Astrocyte of the spinal cord (primary cell): ENCODE results near the gene ARHGEF11.
A peak's percentile ranks its signal among the peaks of the same experiment; 100 is the strongest.

ENCODE experiments used
- DNase-seq: peaks from one replicate; pipeline ENCODE4 v3.0.0; 2011; ENCODE audit warnings: low read depth, low spot score
- H3K4me3 ChIP-seq: 2 replicates; pipeline ENCODE4 v1.5.1; 2011; ENCODE audit warnings: low read depth, mild to moderate bottlenecking, low read length, moderate library complexity
- CTCF ChIP-seq: IDR thresholded peaks from 2 replicates; pipeline ENCODE4 v1.5.1; 2012; ENCODE audit warnings: low read depth, mild to moderate bottlenecking, low read length, inconsistent platforms
- in situ Hi-C: cut with HindIII; loops from 2 replicates; pipeline ENCODE4 v1.10.0; 2017; ENCODE audit warnings: low sequenced_read_pairs

ARHGEF11 gene

GRCh38 chr1:156959925-156960324, 85.6 kb downstream of the ARHGEF11 start:
- in situ Hi-C loops, result no loop called here
- no peak for TF ChIP-seq CTCF
- no peak for DNase-seq
- no peak overlapping the region for H3K4me3 ChIP-seq

- TF ChIP-seq CTCF, result no peak
- in situ Hi-C loops, result no loop called here
- no peak overlapping the region for H3K4me3 ChIP-seq
- DNase-seq, result peak; percentile 20
Observed at GRCh38 chr1:156959414-156959813, 86.1 kb downstream of the ARHGEF11 start.

- in situ Hi-C loops, result no loop called here
- TF ChIP-seq CTCF, result no peak
- H3K4me3 ChIP-seq, result no peak overlapping the region
- no peak for DNase-seq
Observed at GRCh38 chr1:156958247-156958714, 87.3 kb downstream of the ARHGEF11 start.

DNA sequence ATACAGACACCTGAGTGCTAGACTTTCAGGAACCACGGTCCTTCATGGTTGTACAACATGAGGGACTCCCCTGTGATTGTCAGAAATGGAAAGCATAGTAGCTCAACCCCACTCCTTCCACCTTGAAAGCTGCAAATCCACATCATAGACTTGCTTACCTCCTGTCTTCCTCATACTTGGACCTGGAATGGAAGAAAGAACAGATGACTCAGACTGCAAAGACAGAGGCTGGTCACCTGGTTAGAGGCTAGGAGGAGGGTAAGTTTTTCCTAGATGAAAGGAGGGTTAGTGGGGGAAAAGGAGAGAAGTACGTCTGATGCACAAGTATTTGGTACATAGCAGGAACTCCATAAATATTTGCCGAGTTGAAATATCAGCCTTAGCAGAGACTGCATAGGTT, 87.9 kb downstream of the ARHGEF11 start:
- in situ Hi-C loops, result no loop called here
- no peak overlapping the region for H3K4me3 ChIP-seq
- DNase-seq, result no peak
- TF ChIP-seq CTCF, result no peak

DNA sequence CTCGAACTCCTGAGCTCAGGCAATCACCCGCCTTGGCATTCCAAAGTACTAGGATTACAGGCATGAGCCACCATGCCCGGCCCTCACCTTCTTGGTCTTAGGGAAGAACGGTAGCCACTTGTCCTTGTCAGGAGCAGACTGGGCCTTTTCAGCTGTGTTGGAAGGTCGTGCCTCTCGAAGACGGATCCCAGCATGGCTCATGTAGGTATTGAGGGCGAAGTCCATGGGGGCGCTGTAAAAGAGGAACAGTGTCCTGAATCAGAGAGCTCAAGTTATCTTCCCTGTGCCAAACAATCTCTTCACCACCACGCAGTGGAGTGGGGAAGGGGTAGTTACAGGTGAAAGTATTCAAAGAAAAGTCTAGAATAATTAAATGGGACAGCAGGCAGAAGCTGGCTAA, 89.2 kb downstream of the ARHGEF11 start:
- no peak for DNase-seq
- H3K4me3 ChIP-seq, result no peak overlapping the region
- no peak for TF ChIP-seq CTCF
- in situ Hi-C loops, result no loop called here

GRCh38 chr1:156953571-156953970, 92.0 kb downstream of the ARHGEF11 start:
- in situ Hi-C loops, result no loop called here
- no peak overlapping the region for H3K4me3 ChIP-seq
- no peak for DNase-seq
- TF ChIP-seq CTCF, result no peak

DNA sequence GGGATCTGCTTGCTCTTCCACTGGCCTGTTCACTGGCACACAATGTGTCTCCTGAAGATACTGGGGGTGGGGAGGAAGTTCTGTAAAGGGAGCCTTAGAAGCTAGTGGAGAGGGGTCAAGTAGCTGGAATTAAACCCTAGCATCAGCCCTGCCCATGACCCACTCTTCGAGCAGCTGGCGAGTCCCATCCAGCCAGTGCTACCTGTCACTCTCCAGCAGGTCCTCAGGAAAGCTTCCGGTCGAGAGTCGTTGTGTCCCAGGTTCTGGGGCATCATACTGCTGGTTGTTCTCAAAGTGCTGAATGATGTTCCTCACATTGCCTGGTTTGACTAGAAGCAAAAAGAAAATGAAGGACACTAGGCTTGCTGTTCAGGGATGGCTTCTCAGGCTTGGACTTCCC, 94.2 kb downstream of the ARHGEF11 start:
- no peak for TF ChIP-seq CTCF
- DNase-seq, result no peak
- in situ Hi-C loops, result no loop called here
- H3K4me3 ChIP-seq, result no peak overlapping the region
